Left lung (tissue), 10 donors: ENCODE measurements around the gene CPT2. TPM values are rescaled to one million over a fixed set of nuclear protein-coding genes. Genes with fewer than 3 reads are reported as not detected.

Experiments
- ATAC-seq: fragments of 200-7000 bp; cut with Tn5 transposase; one replicate; pipeline ENCODE4 v1.9.1; 2020; ENCODE audit warnings: moderate library complexity
- DNase-seq, 4 donors: peaks; one replicate each; pipeline ENCODE4 v3.0.0-alpha.2; 2013 to 2020
- H3K27ac ChIP-seq, 2 donors: fragments of 200-600 bp; sonication (generic) in 1 of 2; one replicate each; pipeline versions ENCODE4 v1.5.0 to v1.8.0; 2020 to 2021
- H3K27me3 ChIP-seq, 2 donors: fragments of 200-600 bp; sonication (generic) in 1 of 2; one replicate each; pipeline versions ENCODE4 v1.5.0 to v1.8.0; 2020 to 2021
- H3K36me3 ChIP-seq, 2 donors: fragments of 200-600 bp; sonication (generic) in 1 of 2; one replicate each; pipeline versions ENCODE4 v1.5.0 to v1.8.0; 2020 to 2021
- H3K4me1 ChIP-seq, 2 donors: fragments of 200-600 bp; one replicate each; pipeline ENCODE4 v1.8.0; 2021
- H3K4me3 ChIP-seq, 2 donors: fragments of 200-600 bp; sonication (generic) in 1 of 2; one replicate each; pipeline versions ENCODE4 v1.5.0 to v1.8.0; 2020 to 2021; ENCODE audit warnings: mild to moderate bottlenecking in 1 of 2
- H3K9me3 ChIP-seq, 2 donors: fragments of 200-600 bp; sonication (generic) in 1 of 2; one replicate each; pipeline versions ENCODE4 v1.5.0 to v1.8.0; 2020 to 2021
- intact Hi-C, 2 donors: fragments of 100-400 bp; cut with DNase I; formaldehyde crosslinking; loops; one replicate each; pipeline versions ENCODE4 v1.11.2 to v1.14.2; 2022
- polyA plus RNA-seq, 6 donors: library from polyadenylated mRNA; unstranded; fragments of 120-200 nt; gene quantifications; one replicate each; pipeline ENCODE4 v1.2.1, GENCODE V29; 2013; ENCODE audit not compliant: insufficient read length in 6 of 6
- total RNA-seq, 2 donors: library from RNA; stranded (reverse); fragmentation: NEBNext Ultra II Directional; extraction: Animal tissue kit (Norgen Biotek cat#: 25700); gene quantifications; one replicate each; pipeline ENCODE4 v1.2.1, GENCODE V29; 2021
- TF ChIP-seq, protein P1 (sequence below), 2 donors: fragments of 200-600 bp; sonication (generic) in 1 of 2; IDR thresholded peaks; one replicate each; pipeline versions ENCODE4 v1.5.0 to v1.8.0; 2021; ENCODE audit warnings: antibody characterized with exemption in 2 of 2
- donor health status: DM: no; HTN: yes; CAD: no.
- donor health status: DM: no; HTN: no; CAD: no.

CPT2 gene
- total and polyA plus RNA-seq, 8 donors: 16.0 to 31.4 (median 18.3) TPM

DNA sequence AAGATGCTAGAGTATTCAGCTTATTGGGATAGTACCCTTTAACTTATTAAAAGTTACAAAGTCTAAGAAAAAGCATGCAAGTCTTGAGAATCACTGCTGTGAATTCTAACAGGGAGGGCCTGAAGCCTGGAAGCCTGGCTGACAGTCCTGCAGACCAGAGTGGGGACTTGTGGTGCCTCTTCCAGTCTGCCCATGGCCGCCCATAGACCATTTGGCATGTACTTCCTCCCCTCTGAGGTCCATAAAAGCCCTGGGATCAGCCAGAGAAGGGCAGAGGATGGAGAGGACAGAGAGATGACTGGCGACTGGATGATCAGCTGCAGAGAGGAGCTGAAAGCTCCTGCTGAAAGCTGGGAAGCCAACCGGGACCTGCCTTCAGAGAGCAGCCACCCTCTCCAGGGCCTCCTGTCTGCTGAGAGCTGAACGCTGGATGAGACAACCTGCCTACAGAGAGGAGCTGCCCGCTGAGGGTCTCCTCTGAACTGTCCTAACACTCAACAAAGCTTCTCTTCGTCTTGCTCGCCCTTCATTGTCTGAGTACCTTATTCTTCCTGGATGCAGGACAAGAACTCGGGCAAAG, 41.7 kb upstream of the CPT2 start:
- H3K27me3 ChIP-seq: no peaks in the 10 kb centered on the region
- TF ChIP-seq, protein P1, sequence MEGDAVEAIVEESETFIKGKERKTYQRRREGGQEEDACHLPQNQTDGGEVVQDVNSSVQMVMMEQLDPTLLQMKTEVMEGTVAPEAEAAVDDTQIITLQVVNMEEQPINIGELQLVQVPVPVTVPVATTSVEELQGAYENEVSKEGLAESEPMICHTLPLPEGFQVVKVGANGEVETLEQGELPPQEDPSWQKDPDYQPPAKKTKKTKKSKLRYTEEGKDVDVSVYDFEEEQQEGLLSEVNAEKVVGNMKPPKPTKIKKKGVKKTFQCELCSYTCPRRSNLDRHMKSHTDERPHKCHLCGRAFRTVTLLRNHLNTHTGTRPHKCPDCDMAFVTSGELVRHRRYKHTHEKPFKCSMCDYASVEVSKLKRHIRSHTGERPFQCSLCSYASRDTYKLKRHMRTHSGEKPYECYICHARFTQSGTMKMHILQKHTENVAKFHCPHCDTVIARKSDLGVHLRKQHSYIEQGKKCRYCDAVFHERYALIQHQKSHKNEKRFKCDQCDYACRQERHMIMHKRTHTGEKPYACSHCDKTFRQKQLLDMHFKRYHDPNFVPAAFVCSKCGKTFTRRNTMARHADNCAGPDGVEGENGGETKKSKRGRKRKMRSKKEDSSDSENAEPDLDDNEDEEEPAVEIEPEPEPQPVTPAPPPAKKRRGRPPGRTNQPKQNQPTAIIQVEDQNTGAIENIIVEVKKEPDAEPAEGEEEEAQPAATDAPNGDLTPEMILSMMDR (IDR thresholded peaks at IDR 0.05): no peak
- no peaks in the 10 kb centered on the region for H3K4me1 ChIP-seq
- H3K4me3 ChIP-seq: no peak overlapping the region
- H3K36me3 ChIP-seq: no peaks in the 10 kb centered on the region
- intact Hi-C loops: no loop called here
- H3K27ac ChIP-seq: no peak overlapping the region
- no peaks in the 10 kb centered on the region for H3K9me3 ChIP-seq
- no peak for ATAC-seq
- no peak for DNase-seq

DNA sequence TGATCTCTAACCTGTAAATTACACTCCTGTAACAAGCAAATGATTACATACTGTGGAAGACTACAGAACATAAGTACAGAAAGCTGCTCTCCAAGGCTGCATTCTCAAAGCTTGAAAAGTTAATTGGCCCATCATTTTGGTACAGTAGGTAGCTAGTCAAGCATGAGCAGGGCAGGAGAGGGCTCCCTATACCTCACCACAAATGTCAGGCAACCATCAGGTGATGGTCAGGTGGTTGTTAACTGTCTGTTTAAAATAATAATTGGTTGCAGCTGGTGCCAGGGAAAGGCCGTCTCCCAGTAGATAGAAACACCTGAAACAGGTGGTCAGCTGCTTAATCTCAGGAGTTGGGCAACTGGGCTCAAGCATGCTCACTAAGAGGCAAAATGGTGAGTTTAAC, 41.1 kb upstream of the CPT2 start:
- TF ChIP-seq, protein P1 (IDR thresholded peaks at IDR 0.05): no peak
- H3K4me1 ChIP-seq: no peaks in the 10 kb centered on the region
- H3K9me3 ChIP-seq: no peaks in the 10 kb centered on the region
- no peaks in the 10 kb centered on the region for H3K36me3 ChIP-seq
- H3K4me3 ChIP-seq: no peak overlapping the region
- ATAC-seq (no peak), DNase-seq (no peak)
- no peak overlapping the region for H3K27ac ChIP-seq
- no peaks in the 10 kb centered on the region for H3K27me3 ChIP-seq
- intact Hi-C loops: no loop called here

DNA sequence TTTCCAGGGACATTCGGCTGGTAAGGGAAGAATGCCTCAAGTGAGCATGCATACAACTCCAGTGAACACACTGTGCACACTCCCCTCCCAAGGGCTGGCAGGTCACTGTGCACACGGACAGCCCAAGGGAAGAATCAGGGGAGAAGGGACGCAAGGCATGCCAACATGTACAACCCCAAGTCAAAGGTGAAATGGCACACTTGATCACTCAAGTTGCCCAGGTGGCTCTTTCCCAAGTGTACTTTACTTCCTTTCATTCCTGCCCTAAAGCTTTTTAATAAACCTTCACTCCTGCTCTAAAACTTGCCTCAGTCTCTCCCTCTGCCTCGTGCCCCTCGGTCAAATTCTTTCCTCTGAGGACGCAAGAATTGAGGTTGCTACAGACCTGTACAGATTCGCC, 40.7 kb upstream of the CPT2 start:
- TF ChIP-seq, protein P1 (IDR thresholded peaks at IDR 0.05): no peak
- H3K36me3 ChIP-seq: no peaks in the 10 kb centered on the region
- intact Hi-C loops: no loop called here
- H3K4me3 ChIP-seq: no peak overlapping the region
- no peak overlapping the region for H3K27ac ChIP-seq
- no peaks in the 10 kb centered on the region for H3K27me3 ChIP-seq
- no peaks in the 10 kb centered on the region for H3K4me1 ChIP-seq
- no peaks in the 10 kb centered on the region for H3K9me3 ChIP-seq
- DNase-seq (no peak), ATAC-seq (no peak)

DNA sequence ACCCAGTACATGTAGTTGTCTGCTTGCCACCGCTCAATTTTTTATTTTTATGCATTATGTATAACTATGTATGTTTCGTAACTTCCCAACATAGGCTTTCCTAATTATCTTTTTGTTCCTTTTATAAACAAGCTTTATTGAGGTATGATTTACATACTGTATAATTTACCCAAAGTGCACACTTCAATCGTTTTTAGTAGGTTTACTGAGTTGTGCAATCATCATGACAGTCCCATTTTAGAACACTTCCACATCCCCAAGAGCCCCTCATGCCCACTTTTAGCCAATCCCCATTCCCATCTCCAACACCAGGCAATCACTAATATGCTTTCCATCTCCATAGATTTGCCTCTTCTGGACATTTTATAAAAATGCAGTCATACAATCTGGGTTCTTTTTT, 39.8 kb upstream of the CPT2 start:
- no peaks in the 10 kb centered on the region for H3K9me3 ChIP-seq
- peak; percentile 38 for ATAC-seq
- H3K4me3 ChIP-seq: no peak overlapping the region
- intact Hi-C loops: no loop called here
- no peak for DNase-seq
- H3K27ac ChIP-seq: no peak overlapping the region
- H3K27me3 ChIP-seq: no peaks in the 10 kb centered on the region
- no peaks in the 10 kb centered on the region for H3K36me3 ChIP-seq
- no peaks in the 10 kb centered on the region for H3K4me1 ChIP-seq
- TF ChIP-seq, protein P1 (IDR thresholded peaks at IDR 0.05): no peak

DNA sequence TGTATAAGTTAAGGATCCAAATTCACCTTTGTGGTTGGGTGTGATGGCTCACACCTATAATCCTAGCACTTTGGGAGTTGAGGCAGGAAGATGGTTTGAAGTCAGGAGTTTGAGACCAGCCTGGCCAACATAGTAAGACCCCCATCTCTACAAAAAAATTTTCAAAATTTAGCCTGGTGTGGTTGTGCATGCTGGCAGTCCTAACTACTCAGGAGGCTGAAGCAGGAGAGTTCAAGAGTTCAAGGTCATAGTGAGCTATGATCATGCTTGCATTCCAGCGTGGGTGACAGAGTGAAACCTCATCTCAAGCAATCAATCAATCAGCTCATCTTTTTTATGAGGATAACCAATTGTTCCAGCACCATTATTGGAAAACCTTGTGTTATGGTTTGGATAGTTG, 37.7 kb upstream of the CPT2 start:
- no peak for DNase-seq
- no peaks in the 10 kb centered on the region for H3K4me1 ChIP-seq
- intact Hi-C loops: no loop called here

More for the DNA sequence above, 37.7 kb upstream of the CPT2 start:
- Histone ChIP-seq H3K27ac (no peak overlapping the region), H3K4me3 (no peak overlapping the region), H3K27me3 (no peaks in the 10 kb centered on the region), H3K36me3 (no peaks in the 10 kb centered on the region), H3K9me3 (no peaks in the 10 kb centered on the region)
- ATAC-seq: no peak
- TF ChIP-seq, protein P1 (IDR thresholded peaks at IDR 0.05): no peak
